Muscle layer of duodenum (tissue), 2 donors: Measurements from ENCODE around the gene RELA.
A peak's percentile ranks its signal among the peaks of the same experiment; 100 is the strongest.

Experiments used
- H3K27ac ChIP-seq: one replicate; pipeline ENCODE4 v1.7.0; 2013; ENCODE audit warnings: mild to moderate bottlenecking, low read length
- H3K27me3 ChIP-seq: one replicate; pipeline ENCODE4 v1.7.0; 2013; ENCODE audit warnings: low read depth, mild to moderate bottlenecking, control low read depth, low read length
- H3K36me3 ChIP-seq, 2 donors: one replicate each; pipeline ENCODE4 v1.7.0; 2013; ENCODE audit warnings: low read length in 2 of 2, control low read depth in 1 of 2, mild to moderate bottlenecking in 1 of 2; ENCODE audit not compliant: insufficient read depth in 2 of 2, control insufficient read depth in 1 of 2
- H3K4me1 ChIP-seq, 2 donors: one replicate each; pipeline ENCODE4 v1.7.0; 2013; ENCODE audit warnings: low read length in 2 of 2, mild to moderate bottlenecking in 2 of 2, control low read depth in 1 of 2, moderate library complexity in 1 of 2; ENCODE audit not compliant: insufficient read depth in 2 of 2, control insufficient read depth in 1 of 2
- H3K4me3 ChIP-seq, 2 donors: one replicate each; pipeline ENCODE4 v1.7.0; 2013; ENCODE audit warnings: low read length in 2 of 2, low read depth in 1 of 2, mild to moderate bottlenecking in 1 of 2
- H3K9me3 ChIP-seq, 2 donors: one replicate each; pipeline ENCODE4 v1.7.0; 2013; ENCODE audit warnings: low read length in 2 of 2, control low read depth in 1 of 2, mild to moderate bottlenecking in 1 of 2; ENCODE audit not compliant: control insufficient read depth in 1 of 2
- donor health status: healthy.

The RELA gene

GRCh38 chr11:65607614-65608426 lies 54.9 kb downstream of the RELA start:
- Histone ChIP-seq H3K9me3 (no peaks in the 10 kb centered on the region), H3K27ac (no peak overlapping the region), H3K4me1 (peaks cover 9 to 57% of the 10 kb centered on the region in 2 donors), H3K27me3 (no peaks in the 10 kb centered on the region), H3K4me3 (peak overlapping the region in 1 of 2 donors; percentile 61), H3K36me3 (peaks cover 35 to 44% of the 10 kb centered on the region in 2 donors)

GRCh38 chr11:65606876-65607613 lies 55.7 kb downstream of the RELA start:
- Histone ChIP-seq H3K4me1 (peaks cover 9 to 49% of the 10 kb centered on the region in 2 donors), H3K4me3 (peak overlapping the region in 1 of 2 donors; percentile 61), H3K27ac (peak overlapping the region; percentile 67), H3K9me3 (no peaks in the 10 kb centered on the region), H3K36me3 (peaks cover 35 to 47% of the 10 kb centered on the region in 2 donors), H3K27me3 (no peaks in the 10 kb centered on the region)

GRCh38 chr11:65604258-65604657 lies 58.5 kb downstream of the RELA start:
- no peak overlapping the region for H3K4me3 ChIP-seq
- H3K27me3 ChIP-seq = no peaks in the 10 kb centered on the region
- peaks cover 3 to 22% of the 10 kb centered on the region in 2 donors for H3K4me1 ChIP-seq
- no peak overlapping the region for H3K27ac ChIP-seq
- no peaks in the 10 kb centered on the region for H3K9me3 ChIP-seq
- peaks cover 39 to 48% of the 10 kb centered on the region in 2 donors for H3K36me3 ChIP-seq
